Spleen (tissue), 11 donors: ENCODE data around the gene AHI1. TPM values are rescaled to one million over a fixed set of nuclear protein-coding genes. Genes with fewer than 3 reads are reported as not detected.

Experiments
- DNase-seq: peaks from one replicate; pipeline ENCODE4 v3.0.0-alpha.2; 2020
- H3K27ac ChIP-seq, 8 donors: fragments of 200-600 bp; sonication (generic) in 7 of 8; 1 replicate in 4 of 8; 2 replicates in 4 of 8; pipeline versions ENCODE4 v1.5.0 to v1.8.0; 2016 to 2021; ENCODE audit warnings: inconsistent platforms in 4 of 8, mild to moderate bottlenecking in 4 of 8, moderate library complexity in 1 of 8
- H3K27me3 ChIP-seq, 7 donors: fragments of 200-600 bp; sonication (generic) in 6 of 7; replicated peaks in 1 of 7; 1 replicate in 4 of 7; 2 replicates in 3 of 7; pipeline versions ENCODE4 v1.5.0 to v1.8.0; 2016 to 2021; ENCODE audit warnings: inconsistent platforms in 3 of 7, mild to moderate bottlenecking in 1 of 7
- H3K36me3 ChIP-seq, 6 donors: fragments of 200-600 bp; sonication (generic) in 5 of 6; 1 replicate in 4 of 6; 2 replicates in 2 of 6; pipeline versions ENCODE4 v1.5.0 to v1.8.0; 2016 to 2021; ENCODE audit warnings: inconsistent platforms in 2 of 6
- H3K4me1 ChIP-seq, 6 donors: fragments of 200-600 bp; sonication (generic) in 5 of 6; 1 replicate in 3 of 6; 2 replicates in 3 of 6; pipeline versions ENCODE4 v1.5.0 to v1.8.0; 2016 to 2021; ENCODE audit warnings: inconsistent platforms in 3 of 6
- H3K4me3 ChIP-seq, 8 donors: fragments of 200-600 bp; sonication (generic) in 7 of 8; 1 replicate in 4 of 8; 2 replicates in 4 of 8; pipeline versions ENCODE4 v1.5.0 to v1.8.0; 2016 to 2021; ENCODE audit warnings: inconsistent platforms in 4 of 8, mild to moderate bottlenecking in 4 of 8, moderate library complexity in 2 of 8
- H3K9me3 ChIP-seq, 8 donors: fragments of 200-600 bp; sonication (generic) in 7 of 8; 1 replicate in 4 of 8; 2 replicates in 4 of 8; pipeline versions ENCODE4 v1.5.0 to v1.8.0; 2016 to 2021; ENCODE audit warnings: inconsistent platforms in 4 of 8
- POLR2A ChIP-seq, 3 donors: fragments of 450-650 bp; IDR thresholded peaks; one replicate each; pipeline ENCODE4 v1.5.1; 2017; ENCODE audit warnings: antibody characterized with exemption in 3 of 3, mild to moderate bottlenecking in 1 of 3
- POLR2AphosphoS5 ChIP-seq, 3 donors: sonication (generic); formaldehyde crosslinking; IDR thresholded peaks; one replicate each; pipeline ENCODE4 v1.5.1; 2017; ENCODE audit warnings: antibody characterized with exemption in 3 of 3
- WGBS, 5 donors: extraction: QIAGEN DNeasy Blood & Tissue Kit in 3 of 5; methylation state at CpG; one replicate each; pipeline versions ENCODE4 v1.1.5 to v1.1.7; 2013 to 2018; 5-methylcytosine and 5-hydroxymethylcytosine counted together
- intact Hi-C: fragments of 100-400 bp; cut with DNase I; formaldehyde crosslinking; loops from one replicate; pipeline ENCODE4 v1.15.0; 2023; ENCODE audit warnings: low total_unique reads
- polyA plus RNA-seq, 3 donors: library from polyadenylated mRNA; stranded (reverse); fragments of 200-250 nt; gene quantifications; one replicate each; pipeline ENCODE4 v1.2.1, GENCODE V29; 2013
- total RNA-seq, 7 donors: library from RNA; depleted of rRNA in 3 of 7; stranded (reverse); fragments of >200 nt in 3 of 7; fragmentation: NEBNext Ultra II Directional in 4 of 7; extraction: Animal tissue kit (Norgen Biotek cat#: 25700) in 4 of 7; gene quantifications; one replicate each; pipeline versions ENCODE4 v1.1.0 to v1.2.1, GENCODE V29; 2016 to 2021
- TF ChIP-seq, protein P1 (sequence below), 11 experiments: fragments of 200-600 bp in 7 of 11; fragments of 450-650 bp in 4 of 11; sonication (generic) in 4 of 11; IDR thresholded peaks in 8 of 11; conservative IDR thresholded peaks in 3 of 11; 1 replicate in 7 of 11; 2 replicates in 4 of 11; pipeline versions ENCODE4 v1.4.0 to v1.8.0; 2016 to 2021; ENCODE audit warnings: antibody characterized with exemption in 11 of 11, inconsistent platforms in 4 of 11, mild to moderate bottlenecking in 1 of 11
- donor health status: healthy with polysubstance abuse.
- donor health status: DM: no; HTN: no; CAD: no; lungs with moderate emphysema.
- donor health status: DM: no; HTN: no; CAD: no.
- donor health status: Bipolar disorder and iron deficiency.
- donor health status: healthy.
- donor health status: DM: no; HTN: no; CAD: no.
- donor health status: DM: yes; HTN: yes; CAD: no.

Gene AHI1
- total and polyA plus RNA-seq, 10 donors, result 3.6 to 21.8 (median 16.9) TPM

DNA sequence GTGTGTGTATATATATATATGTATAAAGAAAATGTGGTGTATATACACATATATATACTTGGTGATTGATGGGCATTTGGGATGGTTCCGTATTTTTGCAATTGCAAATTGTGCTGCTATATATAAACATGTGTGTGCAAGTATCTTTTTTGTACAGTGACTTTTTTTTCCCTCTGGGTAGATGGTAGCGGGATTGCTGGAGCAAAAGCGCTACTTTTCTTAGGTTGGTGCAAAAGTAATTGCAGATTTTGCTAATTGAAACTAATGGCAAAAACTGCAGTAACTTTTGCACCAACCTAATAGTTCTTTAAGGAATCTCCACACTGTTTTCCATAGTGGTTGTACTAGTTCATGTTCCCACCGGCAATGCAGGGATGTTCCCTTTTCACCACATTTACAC is 135.4 kb downstream of the AHI1 start:
- Histone ChIP-seq H3K9me3 (peaks cover 0 to 32% (median 19%) of the 10 kb centered on the region in 8 donors), H3K27ac (no peak overlapping the region), H3K4me3 (no peak overlapping the region), H3K27me3 (no peaks in the 10 kb centered on the region), H3K36me3 (no peaks in the 10 kb centered on the region), H3K4me1 (no peaks in the 10 kb centered on the region)
- DNase-seq, result no peak
- TF ChIP-seq POLR2AphosphoS5 (IDR thresholded peaks at IDR 0.05), result no peak
- TF ChIP-seq POLR2A (IDR thresholded peaks at IDR 0.05), result no peak
- TF ChIP-seq, protein P1, sequence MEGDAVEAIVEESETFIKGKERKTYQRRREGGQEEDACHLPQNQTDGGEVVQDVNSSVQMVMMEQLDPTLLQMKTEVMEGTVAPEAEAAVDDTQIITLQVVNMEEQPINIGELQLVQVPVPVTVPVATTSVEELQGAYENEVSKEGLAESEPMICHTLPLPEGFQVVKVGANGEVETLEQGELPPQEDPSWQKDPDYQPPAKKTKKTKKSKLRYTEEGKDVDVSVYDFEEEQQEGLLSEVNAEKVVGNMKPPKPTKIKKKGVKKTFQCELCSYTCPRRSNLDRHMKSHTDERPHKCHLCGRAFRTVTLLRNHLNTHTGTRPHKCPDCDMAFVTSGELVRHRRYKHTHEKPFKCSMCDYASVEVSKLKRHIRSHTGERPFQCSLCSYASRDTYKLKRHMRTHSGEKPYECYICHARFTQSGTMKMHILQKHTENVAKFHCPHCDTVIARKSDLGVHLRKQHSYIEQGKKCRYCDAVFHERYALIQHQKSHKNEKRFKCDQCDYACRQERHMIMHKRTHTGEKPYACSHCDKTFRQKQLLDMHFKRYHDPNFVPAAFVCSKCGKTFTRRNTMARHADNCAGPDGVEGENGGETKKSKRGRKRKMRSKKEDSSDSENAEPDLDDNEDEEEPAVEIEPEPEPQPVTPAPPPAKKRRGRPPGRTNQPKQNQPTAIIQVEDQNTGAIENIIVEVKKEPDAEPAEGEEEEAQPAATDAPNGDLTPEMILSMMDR (IDR thresholded peaks at IDR 0.05 in 8 of 11, conservative IDR thresholded peaks at IDR 0.05 in 3 of 11), result no peak
- intact Hi-C loops, result no loop called here
- 95 to 99% (median 98%) methylated on average over 4 of the region's 4 CpGs for WGBS, 5 donors

DNA sequence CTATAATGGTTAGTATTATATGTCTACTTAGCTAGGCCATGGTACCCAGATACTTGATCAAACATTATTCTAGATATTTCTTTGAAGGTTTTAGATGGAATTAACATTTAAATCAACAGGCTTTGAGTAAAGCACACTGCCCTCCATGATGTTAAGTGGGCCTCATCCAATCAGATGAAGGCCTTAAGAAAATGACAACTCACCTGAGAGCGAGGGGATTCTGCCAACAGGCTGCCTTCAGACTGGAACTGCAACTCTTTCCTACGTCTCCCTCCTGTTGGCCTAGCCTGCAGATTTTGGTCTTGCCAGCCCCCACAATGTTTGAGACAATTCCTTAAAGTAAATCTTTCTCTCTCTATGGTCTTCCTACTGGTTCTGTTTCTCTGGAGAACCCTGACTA is 137.3 kb downstream of the AHI1 start:
- Histone ChIP-seq H3K36me3 (no peaks in the 10 kb centered on the region), H3K27ac (no peak overlapping the region), H3K4me1 (no peaks in the 10 kb centered on the region), H3K4me3 (no peak overlapping the region), H3K27me3 (no peaks in the 10 kb centered on the region), H3K9me3 (peaks cover 0 to 15% (median 5%) of the 10 kb centered on the region in 8 donors)
- WGBS, 5 donors, result 94 to 98% (median 96%) methylated on average over 2 of the region's 2 CpGs
- DNase-seq, result no peak
- TF ChIP-seq POLR2AphosphoS5 (IDR thresholded peaks at IDR 0.05) (no peak), POLR2A (IDR thresholded peaks at IDR 0.05) (no peak)
- intact Hi-C loops, result no loop called here

DNA sequence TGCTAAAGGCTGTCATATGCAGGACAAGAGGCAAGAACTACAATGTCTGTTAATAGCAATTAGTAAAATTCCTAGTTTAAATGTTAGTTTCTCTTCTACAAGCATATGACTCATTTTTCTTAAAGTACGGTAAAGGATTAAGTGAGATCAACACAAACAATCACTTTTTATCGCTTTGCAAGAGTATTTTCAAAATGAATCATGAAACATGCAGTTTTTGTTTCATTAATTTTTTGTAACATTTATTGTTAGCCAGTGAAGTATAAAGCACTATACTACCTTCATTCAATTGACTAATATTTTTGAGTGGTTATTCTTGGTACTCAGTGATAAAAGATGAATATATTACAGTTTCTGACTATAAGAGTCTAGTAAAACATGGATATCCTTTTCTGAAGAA is 138.6 kb downstream of the AHI1 start:
- Histone ChIP-seq H3K27ac (no peak overlapping the region), H3K27me3 (no peaks in the 10 kb centered on the region), H3K4me1 (no peaks in the 10 kb centered on the region), H3K36me3 (no peaks in the 10 kb centered on the region), H3K4me3 (no peak overlapping the region), H3K9me3 (peaks cover 0 to 8% (median 0%) of the 10 kb centered on the region in 8 donors)
- 62 to 82% (median 71%) methylated on average over 2 of the region's 2 CpGs for WGBS, 5 donors
- TF ChIP-seq POLR2A (IDR thresholded peaks at IDR 0.05), result no peak
- TF ChIP-seq POLR2AphosphoS5 (IDR thresholded peaks at IDR 0.05), result no peak
- TF ChIP-seq, protein P1 (IDR thresholded peaks at IDR 0.05 in 8 of 11, conservative IDR thresholded peaks at IDR 0.05 in 3 of 11), result no peak
- no peak for DNase-seq
- intact Hi-C loops, result no loop called here

DNA sequence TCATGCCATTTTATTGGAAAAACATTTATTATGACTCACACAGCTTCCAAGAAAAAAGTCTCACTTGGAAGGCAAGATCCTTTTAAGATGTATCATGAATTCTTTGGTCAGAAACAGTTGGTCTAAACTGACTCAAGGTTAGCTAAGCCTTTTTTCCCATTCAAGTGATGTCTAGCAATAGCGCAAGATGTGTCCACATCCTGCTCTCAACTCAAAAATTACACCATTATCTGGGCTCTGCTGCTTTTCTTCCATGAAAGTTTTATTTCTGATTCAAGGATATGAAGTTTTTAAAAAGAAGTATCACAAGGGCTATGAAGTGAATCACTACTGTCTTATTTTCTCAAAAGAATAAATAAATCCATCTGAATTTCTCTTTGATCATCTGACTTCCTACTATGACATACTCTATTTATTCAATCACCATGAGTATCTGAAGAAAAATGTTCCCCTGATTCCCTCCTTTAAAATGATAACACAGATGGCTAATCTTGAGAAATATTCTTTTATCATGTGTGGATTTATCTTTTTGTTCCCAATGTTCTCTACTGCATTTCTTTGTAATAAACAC is 139.2 kb downstream of the AHI1 start:
- no peak for DNase-seq
- no peaks in the 10 kb centered on the region for H3K4me1 ChIP-seq

More for the DNA sequence above, 139.2 kb downstream of the AHI1 start:
- 82 to 97% (median 89%) methylated on average over 1 of the region's 1 CpG for WGBS, 5 donors
- TF ChIP-seq POLR2A (IDR thresholded peaks at IDR 0.05) (no peak), POLR2AphosphoS5 (IDR thresholded peaks at IDR 0.05) (no peak)
- TF ChIP-seq, protein P1 (IDR thresholded peaks at IDR 0.05 in 8 of 11, conservative IDR thresholded peaks at IDR 0.05 in 3 of 11), result no peak
- H3K36me3 ChIP-seq, result no peaks in the 10 kb centered on the region
- H3K27ac ChIP-seq, result no peak overlapping the region
- H3K27me3 ChIP-seq, result no peaks in the 10 kb centered on the region
- intact Hi-C loops, result no loop called here
- no peak overlapping the region for H3K4me3 ChIP-seq
- peaks cover 0 to 8% (median 0%) of the 10 kb centered on the region in 8 donors for H3K9me3 ChIP-seq
